ENCODE results near the gene HEXD. TPM values are rescaled to one million over a fixed set of nuclear protein-coding genes. Genes with fewer than 3 reads are reported as not detected.
A peak's percentile ranks its signal among the peaks of the same experiment; 100 is the strongest.
"Not testable (repeated sequence)": the region's sequence is repeated elsewhere in the genome, so short reads cannot be mapped to it uniquely, and the experiment has no call there.

HEXD gene
- total RNA-seq, 1 donor from 2014 or later = 21.7 TPM

DNA sequence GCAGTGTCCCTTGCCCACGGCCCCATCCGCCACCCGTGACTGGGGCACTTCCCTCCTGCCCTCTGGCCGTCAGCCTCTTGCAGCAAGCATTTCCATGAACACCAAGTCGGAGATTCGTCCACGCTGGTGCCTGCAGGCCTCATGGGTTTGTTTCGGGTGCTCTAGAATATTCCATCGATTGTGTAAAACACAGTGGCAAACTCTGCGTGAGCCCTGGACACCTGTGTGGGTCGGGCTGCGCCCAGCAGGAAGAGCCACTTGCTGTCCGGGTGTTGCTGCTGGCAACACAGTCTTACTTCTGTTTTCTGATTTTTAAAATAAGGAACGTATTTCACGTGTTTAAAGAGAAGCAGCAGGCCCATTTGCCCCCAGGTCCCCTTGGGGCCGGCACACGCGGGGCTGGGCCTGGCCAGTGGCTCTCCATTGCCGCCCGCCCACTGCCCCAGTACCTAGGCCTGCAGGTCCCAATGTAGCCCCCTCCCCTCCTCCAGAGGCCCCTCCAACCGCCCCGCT is 22.4 kb downstream of the HEXD start:
- DNase-seq (ENCODE audit: low read depth) = no peak

DNA sequence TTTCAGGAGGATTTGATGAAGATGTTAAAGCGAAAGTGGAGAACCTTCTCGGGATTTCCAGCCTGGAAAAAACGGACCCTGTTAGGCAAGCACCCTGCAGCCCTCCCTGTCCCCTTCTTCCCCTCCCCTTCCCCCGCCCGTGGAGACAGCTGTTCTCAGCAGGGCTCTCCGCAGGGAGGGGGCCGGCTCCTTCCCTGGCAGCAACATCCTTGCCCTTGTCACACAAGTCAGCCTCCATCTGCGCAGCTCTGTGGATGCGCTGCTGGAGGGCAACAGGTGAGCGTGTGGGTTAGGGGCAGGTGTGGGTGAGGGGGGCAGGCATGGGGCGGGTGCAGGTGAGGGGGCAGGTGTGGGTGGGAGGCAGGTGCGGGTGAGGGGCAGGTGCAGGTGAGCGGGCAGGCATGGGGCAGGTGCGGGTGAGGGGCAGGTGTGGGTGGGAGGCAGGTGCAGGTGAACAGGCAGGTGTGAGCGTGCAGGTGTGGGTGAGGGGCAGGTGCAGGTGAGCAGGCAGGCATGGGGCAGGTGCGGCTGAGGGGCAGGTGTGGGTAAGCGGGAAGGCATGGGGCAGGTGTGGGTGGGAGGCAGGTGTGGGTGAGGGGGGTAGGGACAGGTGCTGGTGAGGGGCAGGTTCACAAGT is 23.0 kb downstream of the HEXD start:
- no peak for DNase-seq (ENCODE audit: low read depth)

DNA sequence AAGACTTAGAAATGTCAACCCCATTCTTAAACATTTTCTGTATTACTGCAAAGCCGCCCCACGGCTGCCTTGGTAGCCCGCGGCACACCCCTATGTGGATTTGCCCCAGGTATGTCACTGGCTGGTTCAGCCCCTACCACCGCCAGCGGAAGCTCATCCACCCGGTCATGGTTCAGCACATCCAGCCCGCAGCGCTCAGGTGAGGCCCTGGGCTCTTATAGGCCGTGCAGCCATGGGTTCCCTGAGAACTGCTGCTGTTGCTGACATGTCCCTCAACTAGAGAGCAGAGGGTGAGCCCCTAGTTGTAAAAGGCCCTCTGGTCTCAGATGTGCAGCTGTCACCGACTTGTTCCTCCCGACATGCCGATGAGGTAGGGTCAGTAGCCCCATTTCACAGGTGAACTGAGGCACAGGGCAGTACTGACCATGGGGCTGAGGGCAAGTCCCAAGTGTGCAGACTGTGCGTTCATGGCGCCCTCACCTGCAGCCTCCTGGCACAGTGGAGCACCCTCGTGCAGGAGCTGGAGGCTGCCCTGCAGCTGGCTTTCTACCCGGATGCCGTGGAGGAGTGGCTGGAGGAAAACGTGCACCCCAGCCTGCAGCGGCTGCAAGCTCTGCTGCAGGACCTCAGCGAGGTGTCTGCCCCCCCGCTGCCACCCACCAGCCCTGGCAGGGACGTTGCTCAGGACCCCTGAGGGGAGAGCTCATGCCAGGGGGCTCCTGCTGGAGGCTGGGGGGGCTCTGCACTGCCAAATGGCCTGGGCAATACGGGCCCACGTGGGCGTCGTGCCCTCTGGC is 23.7 kb downstream of the HEXD start:
- DNase-seq (ENCODE audit: low read depth) = no peak

DNA sequence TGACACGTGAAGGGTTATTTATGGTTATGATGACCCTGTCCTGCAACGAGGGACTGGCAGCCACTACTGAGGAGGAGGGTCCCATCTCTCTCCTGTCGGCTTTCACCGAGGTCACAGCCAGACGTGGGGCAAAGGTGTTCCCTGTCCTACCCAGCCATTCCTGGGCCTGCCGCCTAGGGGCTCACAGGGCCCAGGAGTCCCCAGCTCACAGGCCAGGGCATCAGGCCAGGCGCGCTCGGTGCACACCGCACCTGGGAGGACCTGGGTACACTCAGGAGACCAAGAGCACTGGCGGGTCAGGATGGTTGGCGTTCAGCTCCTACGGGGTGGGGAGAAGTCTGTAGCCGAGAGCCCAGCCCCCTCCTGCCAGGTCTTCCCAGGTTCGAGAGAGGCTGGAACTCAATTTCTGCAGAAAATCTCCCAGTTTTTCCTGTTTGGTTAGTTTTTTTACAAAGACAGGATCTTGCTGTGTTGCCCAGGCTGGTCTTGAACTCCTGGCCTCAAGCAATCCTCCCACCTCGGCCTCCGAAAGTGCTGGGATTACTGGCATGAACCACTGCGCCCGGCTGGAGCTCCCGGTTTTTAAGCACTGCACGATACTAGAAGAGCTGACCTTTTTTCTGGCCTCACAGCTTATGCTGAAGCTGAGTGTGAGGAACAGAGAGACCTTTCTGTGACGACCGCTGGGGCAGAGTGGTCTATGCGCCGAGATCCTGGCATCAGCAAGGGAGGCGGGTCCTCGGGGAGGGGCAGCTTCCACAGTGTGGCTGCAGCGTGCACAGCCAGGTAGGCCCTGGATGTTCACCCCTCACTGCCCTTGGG is 24.7 kb downstream of the HEXD start:
- DNase-seq (ENCODE audit: low read depth) = no peak

DNA sequence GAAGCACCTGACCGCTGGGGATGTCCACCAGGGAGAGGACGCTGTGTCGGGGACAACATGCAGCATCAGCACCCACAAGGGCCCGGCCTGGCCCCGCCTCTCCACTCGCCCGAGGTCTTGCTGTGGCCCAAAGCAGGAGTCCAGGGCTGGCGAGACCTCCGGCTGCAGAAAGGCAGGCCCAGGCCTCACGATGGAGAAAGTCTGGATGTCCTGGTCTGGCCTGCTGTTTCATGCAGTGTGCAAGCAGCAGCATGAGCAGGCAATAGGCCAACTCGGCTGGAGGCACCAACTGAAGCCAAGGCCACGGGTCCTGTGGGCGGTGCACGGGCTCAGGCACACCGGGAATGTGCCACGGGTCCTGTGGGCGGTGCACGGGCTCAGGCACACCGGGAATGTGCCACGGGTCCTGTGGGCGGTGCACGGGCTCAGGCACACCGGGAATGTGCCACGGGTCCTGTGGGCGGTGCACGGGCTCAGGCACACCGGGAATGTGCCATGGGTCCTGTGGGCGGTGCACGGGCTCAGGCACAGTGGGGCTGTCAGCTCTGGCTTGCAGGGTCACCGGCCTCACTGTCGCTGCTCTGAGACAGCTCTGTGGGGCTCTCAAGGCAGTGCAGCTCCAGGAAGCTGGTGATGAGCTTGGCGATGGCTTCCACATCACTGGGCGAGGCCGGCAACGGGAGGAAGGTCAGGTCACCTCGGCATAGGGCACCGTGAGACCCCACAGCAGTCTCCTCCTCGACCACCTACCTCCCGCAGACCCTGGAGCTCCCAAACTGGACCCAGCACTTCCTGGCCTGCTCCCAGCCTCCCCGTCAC is 25.5 kb downstream of the HEXD start:
- DNase-seq (ENCODE audit: low read depth) = no peak

DNA sequence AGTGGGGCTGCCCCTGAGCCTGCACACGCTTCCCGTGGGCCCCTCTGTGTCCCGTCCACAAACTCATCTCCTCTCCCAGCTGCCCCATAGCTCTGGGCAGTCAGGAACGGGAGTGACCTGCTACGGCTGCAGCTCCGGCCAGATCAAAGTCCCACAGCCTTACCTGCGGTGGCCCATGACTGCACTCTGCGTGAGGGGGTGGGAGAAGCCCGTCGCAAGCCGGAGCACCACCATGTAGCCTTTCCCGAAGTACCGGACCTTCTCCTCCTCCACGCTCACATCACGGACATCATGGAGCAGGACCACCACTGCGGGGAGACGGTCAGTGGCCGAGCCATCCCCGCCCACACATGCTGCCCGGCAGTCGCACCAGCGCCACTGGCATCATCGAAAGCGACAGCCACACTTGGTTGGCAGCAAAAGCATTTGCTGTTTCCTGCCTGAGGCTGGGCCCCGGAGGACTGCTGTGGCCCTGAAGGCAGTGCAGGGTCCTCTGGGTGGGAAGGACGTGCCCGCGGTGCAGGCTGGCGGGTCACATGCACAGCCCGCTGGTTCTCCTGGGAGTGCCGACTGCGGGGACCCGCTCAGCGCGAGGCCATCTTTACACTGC is 26.2 kb downstream of the HEXD start:
- DNase-seq (ENCODE audit: low read depth) = no peak

DNA sequence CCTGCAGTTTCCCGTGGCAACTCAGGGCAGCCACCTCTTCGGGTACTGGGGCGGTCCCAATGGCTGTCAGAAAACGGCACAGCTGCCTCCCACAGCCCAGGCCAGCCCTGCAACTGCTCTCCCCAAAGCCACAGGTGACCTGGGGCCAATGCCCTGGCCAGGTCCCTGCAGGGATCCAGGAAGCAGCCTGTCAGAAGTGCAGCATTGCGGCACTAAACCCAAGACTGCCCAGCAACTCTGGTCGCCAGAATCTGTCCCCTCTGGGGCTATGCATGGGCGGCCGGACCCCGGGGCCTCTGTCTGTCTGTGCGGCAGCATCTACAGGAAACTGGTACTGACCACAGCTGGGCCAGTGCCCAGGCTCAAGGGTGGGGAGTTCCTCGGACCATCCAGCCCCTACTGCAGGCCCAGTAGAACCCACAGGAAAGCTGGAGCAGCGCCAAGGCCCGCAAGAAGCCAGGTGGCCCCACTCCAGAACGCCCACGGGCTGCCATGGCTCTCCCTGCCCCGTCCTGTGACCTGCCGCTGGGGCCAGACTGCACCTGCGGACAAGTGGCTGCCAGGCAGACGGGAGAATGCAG is 26.9 kb downstream of the HEXD start:
- DNase-seq (ENCODE audit: low read depth) = no peak

DNA sequence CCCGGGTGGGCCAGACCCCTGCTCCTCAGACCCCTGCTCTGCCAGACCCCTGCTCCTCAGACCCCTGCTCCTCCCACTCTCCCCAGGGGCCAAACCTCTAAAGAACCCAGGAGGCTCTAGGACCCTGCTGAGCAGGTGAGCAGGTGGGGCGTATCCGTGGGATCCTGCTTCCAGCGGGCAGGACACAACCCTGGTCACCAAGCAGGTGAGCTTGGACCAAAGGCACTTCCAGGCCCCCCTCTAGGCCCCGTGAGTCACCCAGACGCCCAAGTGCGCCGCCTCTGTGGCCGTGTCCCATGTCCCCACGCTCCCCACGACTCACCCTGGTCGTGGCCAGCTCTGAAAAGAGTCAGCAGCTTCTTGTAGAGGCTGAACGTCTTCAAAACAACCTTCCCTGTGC is 27.4 kb downstream of the HEXD start:
- no peak for DNase-seq (ENCODE audit: low read depth)

DNA sequence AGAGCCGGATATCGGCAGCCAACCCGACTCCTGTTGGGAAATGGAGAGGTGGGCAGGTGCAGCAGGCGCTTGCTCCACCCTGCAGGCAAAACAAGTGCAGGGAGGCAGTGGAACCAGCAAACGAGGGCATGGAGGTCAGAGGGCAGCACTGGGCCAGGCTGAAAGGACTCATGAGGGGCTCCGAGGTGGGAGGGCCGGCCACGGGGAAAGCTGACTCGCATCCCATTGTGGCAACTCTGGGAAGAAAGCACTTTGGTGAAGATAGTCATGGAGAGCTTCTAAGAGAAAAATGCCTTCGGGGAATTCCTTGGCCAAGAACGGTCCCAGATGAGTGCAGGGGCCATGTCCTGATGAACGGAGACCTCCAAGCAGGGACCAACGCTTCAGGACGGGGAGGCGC is 28.0 kb downstream of the HEXD start:
- no peak for DNase-seq (ENCODE audit: low read depth)

DNA sequence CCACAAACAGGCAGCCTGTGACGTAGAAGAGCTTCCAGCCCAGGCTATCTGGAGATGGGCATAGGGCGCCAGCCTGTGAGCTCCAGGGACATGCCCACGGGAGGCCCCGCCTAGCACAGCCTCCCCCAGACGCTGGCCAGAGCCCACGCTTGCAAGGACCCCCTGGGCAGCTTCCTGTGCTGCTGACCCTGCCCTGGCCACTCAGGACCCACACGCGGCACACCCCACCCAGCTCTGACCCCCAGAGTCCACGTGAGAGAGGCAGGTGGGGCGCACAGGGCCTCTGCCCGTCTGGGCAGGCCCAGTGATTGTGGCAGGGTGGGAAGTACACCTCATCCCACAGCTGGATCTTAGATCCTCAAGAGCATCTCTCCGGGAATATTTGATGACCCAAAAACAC is 28.5 kb downstream of the HEXD start:
- DNase-seq (ENCODE audit: low read depth) = no peak

DNA sequence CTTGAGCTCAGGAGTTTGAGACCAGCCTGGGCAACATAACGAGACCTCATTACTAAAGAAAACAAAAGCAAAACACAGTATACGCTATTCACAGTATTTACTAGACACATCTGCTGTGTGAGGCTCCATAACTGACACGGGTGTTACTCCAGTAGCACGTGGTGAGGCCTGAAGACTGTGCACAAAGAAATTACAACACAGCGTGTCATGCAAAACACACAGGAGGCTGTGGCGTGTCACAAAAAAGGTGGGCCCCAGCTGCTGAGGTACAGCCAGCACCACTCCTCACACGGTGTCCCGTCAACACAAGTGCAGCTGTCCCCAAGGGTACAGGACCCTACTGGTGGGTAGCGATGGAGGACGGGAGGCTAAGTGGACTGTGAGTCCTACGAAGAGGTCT is 29.7 kb downstream of the HEXD start:
- DNase-seq (ENCODE audit: low read depth) = no peak

DNA sequence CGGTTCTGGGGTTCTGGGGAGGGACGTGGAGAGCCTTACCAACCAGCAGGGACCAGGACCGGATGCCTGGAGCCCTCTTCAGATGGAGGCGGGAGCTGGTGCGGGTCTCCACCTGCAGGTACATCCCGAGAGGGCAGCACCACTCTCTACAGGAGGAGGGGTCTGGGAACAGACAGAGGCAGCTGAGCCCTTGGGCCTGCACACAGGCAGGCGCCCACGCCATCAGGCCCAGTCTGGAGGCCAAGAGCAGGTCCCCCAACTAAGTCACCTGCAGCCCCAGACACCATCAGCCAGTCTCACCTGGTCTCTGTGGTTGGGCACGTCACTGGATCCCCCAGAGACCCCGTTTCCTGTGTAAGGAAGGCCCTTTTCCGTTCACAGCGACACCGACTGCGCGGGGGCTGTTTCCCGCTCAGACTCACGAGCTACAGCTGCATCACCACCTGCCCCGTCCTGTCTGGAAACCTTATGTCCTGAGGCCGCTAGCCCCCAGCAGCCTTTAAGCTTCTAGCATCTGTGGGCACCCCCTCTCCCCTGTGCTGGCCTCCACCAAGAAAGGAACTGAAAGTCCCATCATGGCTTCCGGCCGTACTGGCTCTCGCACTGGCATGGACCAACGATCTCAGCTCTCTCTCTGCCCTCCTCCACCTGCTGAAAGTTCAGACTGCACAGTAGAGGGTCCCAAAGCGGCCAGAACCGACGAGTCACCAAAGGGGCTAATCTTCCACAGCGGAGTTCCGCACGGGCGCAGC is 31.2 kb downstream of the HEXD start:
- no peak for DNase-seq (ENCODE audit: low read depth)

DNA sequence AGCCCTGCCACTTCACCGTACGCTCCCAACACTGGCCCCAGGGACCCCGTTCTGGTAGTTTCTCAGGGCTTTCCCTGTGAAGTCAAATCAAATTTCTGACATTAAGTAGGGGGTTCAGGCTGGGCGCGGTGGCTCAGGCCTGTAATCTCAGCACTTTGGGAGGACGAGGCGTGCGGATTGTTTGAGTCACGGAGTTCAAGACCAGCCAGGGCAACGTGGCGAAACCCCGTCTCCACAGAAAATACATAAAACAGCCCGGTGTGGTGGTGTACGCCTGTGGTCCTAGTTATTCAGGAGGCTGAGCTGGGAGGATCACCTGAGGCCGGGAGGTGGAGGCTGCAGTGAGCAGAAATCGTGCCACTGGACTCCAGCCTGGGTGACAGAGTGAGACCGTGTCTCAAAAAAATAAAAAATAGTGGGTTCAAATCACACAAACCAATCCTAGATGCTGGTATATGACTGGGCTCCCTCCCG is 31.8 kb downstream of the HEXD start:
- DNase-seq (ENCODE audit: low read depth) = no peak

DNA sequence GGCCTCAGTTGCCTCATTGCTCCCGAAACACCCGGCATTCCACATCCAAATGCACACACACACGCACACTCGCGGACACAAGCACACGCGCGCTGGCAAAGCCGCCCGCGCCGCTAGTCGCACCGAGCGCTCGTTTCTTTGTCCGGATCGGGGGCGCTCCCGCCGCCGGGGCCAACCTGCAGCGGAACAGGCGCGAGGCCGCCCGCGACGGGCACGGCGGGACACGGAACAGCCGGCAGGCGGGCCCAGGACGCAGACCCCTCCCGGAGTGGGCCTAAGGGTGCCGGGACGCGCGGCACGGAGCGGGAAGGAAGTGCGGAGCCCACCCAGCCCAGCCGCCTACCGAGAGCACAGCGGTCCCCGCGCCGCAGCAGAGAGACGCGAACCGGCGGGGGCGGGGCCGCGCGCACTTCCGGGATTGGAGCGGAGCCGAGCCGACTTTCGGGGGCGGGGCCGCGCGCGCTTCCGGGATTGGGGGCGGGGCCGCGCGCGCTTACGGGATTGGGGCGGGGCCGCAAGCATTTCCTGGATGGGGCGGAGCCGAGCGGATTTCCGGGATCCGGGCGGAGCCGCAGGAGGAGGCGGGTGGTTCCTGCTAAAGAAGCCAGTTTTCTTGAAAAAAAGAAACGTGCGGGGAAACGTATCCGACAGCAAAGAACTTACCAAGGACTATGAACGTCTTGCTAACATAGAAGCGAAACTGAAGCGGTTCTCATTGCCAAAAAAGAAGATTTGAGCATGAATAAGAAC is 32.4 kb downstream of the HEXD start, which contains the start of gene CYBC1:
Gene CYBC1 (minus strand): TSS at position 396 of the 750 bp plus-strand sequence. CDS start 1,498 bp downstream, outside the sequence.
- DNase-seq (ENCODE audit: low read depth) = peak; percentile 85

DNA sequence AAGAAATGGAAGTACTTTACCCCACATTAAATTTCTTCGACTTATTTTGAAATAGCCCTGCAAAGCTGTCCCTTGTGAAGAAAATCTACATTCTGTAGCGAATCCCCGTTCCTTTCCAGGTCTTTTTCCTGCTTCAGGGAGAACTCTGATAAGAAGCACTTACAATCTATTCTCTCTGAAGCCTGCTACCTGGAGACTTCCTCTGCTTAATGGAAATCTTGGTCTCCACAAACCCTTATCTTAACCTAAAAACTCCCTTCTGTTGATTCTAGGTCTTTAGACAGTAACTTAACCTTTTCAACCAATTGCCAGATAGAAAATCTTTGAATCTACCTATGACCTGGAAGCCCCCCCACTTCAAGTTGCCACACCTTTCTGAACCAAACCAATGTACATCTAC is 34.0 kb downstream of the HEXD start:
- no peak for DNase-seq (ENCODE audit: low read depth)

DNA sequence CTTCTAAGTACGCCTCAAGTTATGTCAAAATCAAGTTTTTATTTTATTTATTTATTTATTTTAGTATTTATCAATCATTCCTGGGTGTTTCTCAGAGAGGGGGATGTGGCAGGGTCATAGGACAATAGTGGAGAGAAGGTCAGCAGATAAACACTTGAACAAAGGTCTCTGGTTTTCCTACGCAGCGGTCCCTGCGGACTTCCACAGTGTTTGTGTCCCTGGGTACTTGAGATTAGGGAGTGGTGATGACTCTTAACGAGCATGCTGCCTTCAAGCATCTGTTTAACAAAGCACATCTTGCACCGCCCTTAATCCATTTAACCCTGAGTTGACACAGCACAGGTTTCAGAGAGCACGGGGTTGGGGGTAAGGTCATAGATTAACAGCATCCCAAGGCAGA is 35.0 kb downstream of the HEXD start:
- DNase-seq (ENCODE audit: low read depth) = not testable (repeated sequence)

DNA sequence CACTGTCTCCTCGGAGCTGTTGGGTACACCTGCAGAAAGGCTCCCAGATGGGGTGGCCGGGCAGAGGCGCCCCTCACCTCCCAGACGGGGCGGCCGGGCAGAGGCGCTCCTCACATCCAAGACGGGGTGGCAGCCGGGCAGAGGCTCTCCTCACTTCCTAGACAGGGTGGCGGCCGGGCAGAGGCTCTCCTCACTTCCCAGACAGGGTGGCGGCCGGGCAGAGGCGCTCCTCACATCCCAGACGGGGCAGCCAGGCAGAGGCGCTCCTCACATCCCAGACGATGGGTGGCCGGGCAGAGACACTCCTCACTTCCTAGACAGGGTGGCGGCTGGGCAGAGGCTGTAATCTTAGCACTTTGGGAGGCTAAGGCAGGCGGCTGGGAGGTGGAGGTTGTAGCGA is 35.6 kb downstream of the HEXD start:
- not testable (repeated sequence) for DNase-seq (ENCODE audit: low read depth)

DNA sequence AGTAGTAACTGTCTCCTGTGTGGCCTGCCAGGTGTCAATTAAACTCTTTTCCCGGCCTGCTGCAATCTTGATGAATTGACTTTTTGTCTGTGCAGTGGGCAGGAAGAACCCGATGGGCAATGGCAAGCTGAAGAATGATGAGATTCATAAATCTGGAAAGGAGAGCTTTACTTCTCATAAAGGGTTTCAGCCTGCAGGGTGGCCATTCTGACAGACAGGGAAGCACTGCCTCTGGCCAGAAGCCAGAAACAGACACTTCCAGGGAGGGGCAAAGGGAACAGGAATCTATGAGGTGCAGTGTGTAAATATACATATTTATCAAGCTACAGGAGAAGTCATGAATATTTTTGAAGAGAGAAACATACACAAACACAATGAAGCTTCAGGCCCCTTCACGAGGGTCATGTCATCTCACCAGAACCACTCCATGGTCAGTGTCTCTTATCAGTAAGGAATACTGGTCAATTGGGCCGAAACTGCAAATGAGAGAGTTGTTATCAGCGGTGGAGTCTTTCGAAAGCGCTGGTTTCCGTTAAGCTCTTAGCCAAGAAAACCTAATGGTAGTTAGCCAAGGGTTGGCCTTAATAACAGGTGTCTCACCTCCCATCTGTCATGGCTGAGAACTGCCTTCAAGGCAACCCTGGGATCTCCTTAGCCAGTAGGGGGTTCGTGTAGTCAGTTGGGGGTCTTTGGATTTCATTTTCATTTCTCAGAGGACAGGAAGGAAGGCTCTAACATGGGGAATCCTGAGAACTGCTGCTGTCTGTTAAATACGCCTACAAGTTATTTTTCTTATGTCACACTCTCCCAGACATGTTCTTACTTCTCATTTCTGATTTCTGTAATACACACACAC is 39.2 kb downstream of the HEXD start:
- no peak for DNase-seq (ENCODE audit: low read depth)
